GM12878 (cell line): ENCODE data around the gene CDHR2. TPM values are rescaled to one million over a fixed set of nuclear protein-coding genes. Genes with fewer than 3 reads are reported as not detected.

Source experiments
- BCL3 ChIP-seq: IDR thresholded peaks from 2 replicates; pipeline ENCODE4 v1.6.1; 2011; ENCODE audit warnings: borderline replicate concordance, low read depth, mild to moderate bottlenecking, moderate library complexity, low read length; ENCODE audit not compliant: insufficient read depth, poor library complexity, severe bottlenecking
- BRCA1 ChIP-seq: IDR thresholded peaks from 2 replicates; pipeline ENCODE4 v1.6.1; 2011; ENCODE audit warnings: low read depth, low read length, improper control_type of control experiment
- E2F4 ChIP-seq: IDR thresholded peaks from 2 replicates; pipeline ENCODE4 v1.6.1; 2012; ENCODE audit warnings: low read depth, low read length, improper control_type of control experiment
- EP300 ChIP-seq, 2 experiments: fragments of 150-350 bp in 1 of 2; IDR thresholded peaks; 2 replicates each; pipeline ENCODE4 v1.6.1; 2011 to 2012; ENCODE audit warnings: low read depth in 2 of 2, low read length in 2 of 2, borderline replicate concordance in 1 of 2, improper control_type of control experiment in 1 of 2, inconsistent platforms in 1 of 2; ENCODE audit not compliant: control insufficient read depth in 1 of 2
- ETV6 ChIP-seq, 2 experiments: fragments of 450-650 bp in 1 of 2; IDR thresholded peaks in 1 of 2; conservative IDR thresholded peaks in 1 of 2; 2 replicates each; pipeline ENCODE4 v1.6.1; 2014; ENCODE audit warnings: antibody characterized with exemption in 1 of 2, borderline replicate concordance in 1 of 2, low read depth in 1 of 2, mild to moderate bottlenecking in 1 of 2, moderate library complexity in 1 of 2
- GABPA ChIP-seq: IDR thresholded peaks from 2 replicates; pipeline ENCODE4 v1.6.1; 2014; ENCODE audit warnings: antibody characterized with exemption, low read depth, mild to moderate bottlenecking, inconsistent platforms
- GATAD2B ChIP-seq: fragments of 450-650 bp; conservative IDR thresholded peaks from 2 replicates; pipeline ENCODE4 v1.6.1; 2017; ENCODE audit warnings: low read depth, mild to moderate bottlenecking, moderate library complexity
- IKZF1 ChIP-seq: fragments of 450-650 bp; conservative IDR thresholded peaks from 2 replicates; pipeline ENCODE4 v1.6.1; 2017; ENCODE audit warnings: antibody characterized with exemption, mild to moderate bottlenecking
- MAX ChIP-seq: IDR thresholded peaks from 2 replicates; pipeline ENCODE4 v1.6.1; 2012; ENCODE audit warnings: low read depth, low read length, improper control_type of control experiment
- MYC ChIP-seq: IDR thresholded peaks from 2 replicates; pipeline ENCODE4 v1.6.1; 2011; ENCODE audit warnings: mild to moderate bottlenecking, low read length, moderate library complexity, inconsistent platforms; ENCODE audit not compliant: insufficient read depth, insufficient replicate concordance, insufficient read length, severe bottlenecking
- NFIC ChIP-seq: IDR thresholded peaks from 2 replicates; pipeline ENCODE4 v1.6.1; 2012; ENCODE audit warnings: low read depth, mild to moderate bottlenecking, inconsistent platforms, low read length, moderate library complexity
- NFYA ChIP-seq: IDR thresholded peaks from 2 replicates; pipeline ENCODE4 v1.6.1; 2011; ENCODE audit warnings: low read depth, mild to moderate bottlenecking, low read length, improper control_type of control experiment, borderline replicate concordance
- NR2F1 ChIP-seq: fragments of 450-650 bp; conservative IDR thresholded peaks from 2 replicates; pipeline ENCODE4 v1.6.1; 2017; ENCODE audit warnings: mild to moderate bottlenecking
- POLR2A ChIP-seq: IDR thresholded peaks from 2 replicates; pipeline ENCODE4 v1.6.1; 2011; ENCODE audit warnings: low read depth, mild to moderate bottlenecking, low read length
- RELA ChIP-seq: fragments of 450-650 bp; IDR thresholded peaks from 2 replicates; pipeline ENCODE4 v1.8.0; 2014; ENCODE audit warnings: borderline replicate concordance; ENCODE audit not compliant: partially characterized antibody
- SIN3A ChIP-seq: IDR thresholded peaks from 2 replicates; pipeline ENCODE4 v1.6.1; 2012; ENCODE audit warnings: low read depth, low read length, improper control_type of control experiment
- SP1 ChIP-seq: IDR thresholded peaks from one replicate; pipeline ENCODE4 v1.6.1; 2011; ENCODE audit warnings: low read depth, low read length
- USF2 ChIP-seq: IDR thresholded peaks from 2 replicates; pipeline ENCODE4 v1.6.1; 2011; ENCODE audit warnings: low read depth, low read length, improper control_type of control experiment, borderline replicate concordance
- WRNIP1 ChIP-seq: IDR thresholded peaks from 2 replicates; pipeline ENCODE4 v1.6.1; 2011; ENCODE audit warnings: low read depth, low read length, improper control_type of control experiment, borderline replicate concordance
- ZNF207 ChIP-seq: fragments of 450-650 bp; IDR thresholded peaks from 2 replicates; pipeline ENCODE4 v1.6.1; 2014; ENCODE audit warnings: antibody characterized with exemption, mild to moderate bottlenecking, borderline replicate concordance
- polyA plus RNA-seq, 11 experiments: library from polyadenylated mRNA; depleted of rRNA in 4 of 11; unstranded in 6 of 11; stranded (reverse) in 5 of 11; fragments of >200 nt; fragmentation: Nextera tagmentation in 4 of 11; fragmentation: Illumina TruSeq in 1 of 11; extraction: Ambion mirVana in 4 of 11; extraction: Trizol in 1 of 11; gene quantifications; 1 replicate in 1 of 11; 2 replicates in 10 of 11; pipeline versions ENCODE4 v1.2.1 to v1.2.3, GENCODE V29; 2011 to 2016; ENCODE audit warnings: inconsistent platforms in 2 of 11, missing spikeins in 2 of 11, low read depth in 1 of 11
- total RNA-seq, 4 experiments: library from RNA; depleted of rRNA in 3 of 4; stranded (reverse); fragments of >200 nt in 3 of 4; fragmentation: Illumina TruSeq in 1 of 4; extraction: Trizol in 1 of 4; gene quantifications; 2 replicates each; pipeline versions ENCODE4 v1.2.1 to v1.2.3, GENCODE V29; 2013 to 2021

The CDHR2 gene
- total and polyA plus RNA-seq, 10 of the 15 experiments (the other 5 are each of a cell fraction or from before 2014, with no cell fraction given) = 0.03 to 0.46 (median 0.06) TPM; not detected in 5

GRCh38 chr5:176536902-176537553, 12.1 kb upstream of the CDHR2 start, which contains the start of gene RNF44 (continued):
- peak; percentile 70 for TF ChIP-seq USF2
- no peak for TF ChIP-seq NFIC
- TF ChIP-seq POLR2A = peak; percentile 72
- 0 out of 2 replicates have a peak, but pooled peaks have one; percentile 46 for TF ChIP-seq BRCA1
- no peak for TF ChIP-seq MYC
- peak; percentile 31; the same call in 1 of the 2 replicates for TF ChIP-seq NR2F1
- peak in 1 of 2 experiments; percentile 40; a peak in 2 of 4 replicates for TF ChIP-seq EP300 (IDR thresholded peaks at IDR 0.05; ENCODE audit: borderline replicate concordance in 1 of 2, control insufficient read depth in 1 of 2, low read depth in 2 of 2, low read length in 2 of 2)
- TF ChIP-seq GABPA = peak; percentile 67; the same call in 1 of the 2 replicates
- 0 out of 4 replicates have a peak, but pooled peaks of 1 of the 2 experiments have one; percentile 10 for TF ChIP-seq ETV6 (conservative IDR thresholded peaks at IDR 0.05 in 1 of 2, IDR thresholded peaks at IDR 0.05 in 1 of 2; ENCODE audit: borderline replicate concordance in 1 of 2, low read depth in 1 of 2)
- peak; percentile 47 for TF ChIP-seq SP1
- TF ChIP-seq SIN3A = 0 out of 2 replicates have a peak, but pooled peaks have one; percentile 4
- TF ChIP-seq NFYA = no peak
- TF ChIP-seq MAX = peak; percentile 28; the same call in 1 of the 2 replicates
- peak; percentile 14 for TF ChIP-seq BCL3
- TF ChIP-seq IKZF1 = peak; percentile 40
- no peak for TF ChIP-seq WRNIP1
- TF ChIP-seq E2F4 = 0 out of 2 replicates have a peak, but pooled peaks have one; percentile 37
- TF ChIP-seq ZNF207 = peak; percentile 17; the same call in 1 of the 2 replicates
- peak; percentile 26; the same call in 1 of the 2 replicates for TF ChIP-seq GATAD2B
- TF ChIP-seq RELA = no peak
